GM21360 (cell line): Measurements from ENCODE around the gene DMD.

ENCODE experiments used
- ATAC-seq: cut with Tn5 transposase; IDR thresholded peaks from one replicate; pipeline ENCODE4 v1.9.1; 2021; ENCODE audit warnings: mild to moderate bottlenecking, moderate library complexity; ENCODE audit not compliant: unreplicated experiment

DMD gene

GRCh38 chrX:31807165-31807564 is 1404.2 kb downstream of the DMD start:
- no peak for ATAC-seq

GRCh38 chrX:31805781-31806180 is 1405.6 kb downstream of the DMD start:
- ATAC-seq, result no peak

GRCh38 chrX:31800219-31800618 is 1411.1 kb downstream of the DMD start:
- no peak for ATAC-seq

- ATAC-seq, result no peak
Observed at GRCh38 chrX:31796624-31797023, 1414.7 kb downstream of the DMD start.

DNA sequence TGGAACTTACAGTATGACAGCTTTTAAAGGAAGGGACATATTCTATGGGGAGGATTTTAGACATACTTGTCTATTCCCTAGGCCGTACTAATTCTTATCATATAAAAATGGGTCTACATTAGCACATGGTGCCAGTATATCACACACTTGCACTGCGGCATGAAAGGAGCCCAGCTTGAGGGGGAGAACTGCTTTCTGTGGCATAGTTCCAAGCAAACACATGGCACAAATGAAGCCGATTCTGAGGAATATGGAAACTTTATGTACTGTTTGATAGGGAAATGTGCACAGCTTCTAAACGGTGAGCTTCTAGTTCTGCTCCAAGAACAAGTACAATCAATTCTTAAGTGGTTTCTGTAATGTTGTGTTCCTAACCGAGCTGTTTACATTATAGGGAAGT is 1463.9 kb downstream of the DMD start:
- no peak for ATAC-seq

DNA sequence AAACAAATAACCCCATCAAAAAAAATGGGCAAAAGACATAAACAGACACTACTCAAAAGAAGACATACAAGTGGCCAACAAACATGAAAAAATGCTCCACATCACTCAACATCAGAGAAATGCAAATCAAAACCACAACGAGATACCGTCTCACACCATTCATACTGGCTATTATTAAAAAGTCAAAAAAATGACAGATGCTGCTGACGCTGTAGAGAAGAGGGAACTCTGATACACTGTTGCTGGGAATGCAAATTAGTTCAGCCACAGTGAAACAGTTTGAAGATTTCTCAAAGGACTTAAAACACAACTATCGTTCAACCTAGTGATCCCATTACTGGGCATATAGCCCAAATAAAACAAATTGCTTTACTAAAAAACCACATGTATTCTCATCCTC is 1468.3 kb downstream of the DMD start:
- no peak for ATAC-seq

GRCh38 chrX:31717474-31717873 is 1493.9 kb downstream of the DMD start:
- ATAC-seq, result no peak

- no peak for ATAC-seq
Observed at GRCh38 chrX:31715675-31716074, 1495.7 kb downstream of the DMD start.

DNA sequence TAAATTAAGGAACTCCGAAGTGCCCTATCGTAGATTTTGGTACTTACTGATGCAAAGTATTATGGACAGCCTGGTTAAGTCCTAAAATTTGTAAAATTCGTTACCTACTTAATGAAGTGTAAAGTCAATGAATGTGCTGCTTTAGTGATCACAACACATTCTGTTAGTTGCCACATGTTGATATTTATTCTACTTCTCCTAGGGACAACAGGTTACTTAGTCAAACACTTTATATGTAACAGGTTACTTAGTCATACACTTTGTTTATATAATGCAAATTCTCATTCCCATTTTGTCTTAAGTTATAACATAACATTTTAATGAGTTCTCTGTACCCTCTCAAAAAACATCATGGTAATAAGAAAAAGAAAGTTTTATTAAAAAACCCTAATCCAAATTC is 1496.6 kb downstream of the DMD start:
- ATAC-seq, result no peak

GRCh38 chrX:31713120-31713519 is 1498.2 kb downstream of the DMD start:
- no peak for ATAC-seq

GRCh38 chrX:31711166-31711565 is 1500.2 kb downstream of the DMD start:
- no peak for ATAC-seq

DNA sequence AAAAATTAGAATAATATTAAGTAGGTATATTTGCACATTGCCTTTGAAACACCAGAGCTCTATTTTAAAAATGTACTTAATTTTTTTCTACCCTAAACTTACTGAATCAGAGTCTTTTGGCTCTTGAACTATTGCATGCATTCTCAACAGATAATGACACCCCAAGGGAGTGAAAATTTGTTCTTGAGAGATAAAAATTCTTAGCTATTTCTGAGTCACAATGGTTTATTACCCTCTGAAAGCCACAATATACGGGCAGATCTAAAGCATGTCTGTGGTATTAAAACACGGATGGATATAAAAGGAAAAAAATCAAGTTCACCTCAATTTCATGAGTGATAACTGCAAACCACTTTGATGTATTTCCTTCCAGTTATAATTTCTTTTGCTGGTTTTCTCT is 1503.2 kb downstream of the DMD start:
- ATAC-seq, result no peak

GRCh38 chrX:31706466-31706865 is 1504.9 kb downstream of the DMD start:
- ATAC-seq, result no peak

DNA sequence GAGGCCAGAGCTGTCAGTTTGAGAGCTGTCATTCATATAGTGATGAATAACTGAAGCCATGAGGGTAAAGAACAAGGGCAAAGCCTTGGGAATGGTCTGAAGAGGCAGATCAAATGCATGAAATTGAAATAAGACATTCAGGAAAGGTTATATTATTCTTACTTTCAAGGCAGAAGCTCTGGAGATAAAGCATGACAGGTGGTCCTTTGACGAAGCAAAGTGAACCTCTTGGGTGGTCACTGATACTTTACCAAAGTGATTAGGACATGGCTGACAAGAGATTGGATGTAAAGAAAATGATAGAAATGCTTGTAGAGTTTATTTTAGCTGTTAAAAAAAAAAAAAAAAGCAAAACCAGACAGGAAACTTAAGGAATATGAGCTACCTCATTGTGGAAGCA is 1505.5 kb downstream of the DMD start:
- ATAC-seq, result no peak

GRCh38 chrX:31704938-31705337 is 1506.4 kb downstream of the DMD start:
- no peak for ATAC-seq

- ATAC-seq, result no peak
Observed at GRCh38 chrX:31702222-31702621, 1509.1 kb downstream of the DMD start.

DNA sequence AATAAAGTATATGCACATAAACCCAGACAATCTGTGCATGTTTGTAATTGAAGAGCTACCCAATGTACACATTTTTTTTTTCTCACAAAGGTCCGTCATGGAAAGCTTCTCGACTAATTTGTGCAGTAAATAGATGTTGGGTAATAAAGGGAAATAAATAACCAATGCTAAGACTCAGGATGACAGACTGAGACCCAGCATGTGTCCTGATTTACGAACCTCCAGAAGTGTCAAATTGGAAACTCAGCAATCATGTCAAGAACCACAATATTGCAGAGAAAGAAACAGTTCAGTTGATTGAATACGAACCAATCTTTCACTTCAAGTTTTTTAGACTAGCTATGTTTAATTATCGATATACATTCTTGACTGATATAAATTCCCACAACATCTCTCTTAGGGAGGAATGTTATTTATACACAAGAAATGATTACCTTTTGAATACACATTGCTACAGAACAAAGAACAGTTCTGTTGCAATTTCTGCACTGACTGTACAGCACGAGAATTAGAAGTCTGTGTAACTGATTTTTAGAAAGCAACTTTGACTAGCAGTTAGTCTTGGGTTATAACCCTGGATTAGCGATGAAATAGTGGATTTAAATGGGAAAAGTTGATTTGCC is 1513.9 kb downstream of the DMD start:
- ATAC-seq, result no peak

DNA sequence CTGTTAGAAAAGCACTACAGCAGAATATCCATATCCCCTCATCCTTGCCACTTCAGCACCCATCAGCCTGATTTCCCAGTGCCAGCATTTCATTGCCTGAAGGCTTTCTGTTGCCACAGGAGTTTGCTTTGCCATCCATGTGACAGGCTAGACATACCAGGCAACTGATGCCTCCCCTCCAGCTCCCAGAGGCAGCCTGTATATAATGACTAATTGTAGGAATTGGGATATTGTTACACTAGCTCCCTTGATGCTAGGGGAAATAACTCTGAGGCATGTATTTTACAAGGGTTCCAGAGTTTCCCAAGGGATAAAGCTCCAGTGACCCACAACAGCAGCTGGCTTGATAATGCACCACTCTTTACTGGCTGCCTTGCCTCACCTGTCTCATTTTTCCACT is 1531.5 kb downstream of the DMD start:
- ATAC-seq, result no peak

DNA sequence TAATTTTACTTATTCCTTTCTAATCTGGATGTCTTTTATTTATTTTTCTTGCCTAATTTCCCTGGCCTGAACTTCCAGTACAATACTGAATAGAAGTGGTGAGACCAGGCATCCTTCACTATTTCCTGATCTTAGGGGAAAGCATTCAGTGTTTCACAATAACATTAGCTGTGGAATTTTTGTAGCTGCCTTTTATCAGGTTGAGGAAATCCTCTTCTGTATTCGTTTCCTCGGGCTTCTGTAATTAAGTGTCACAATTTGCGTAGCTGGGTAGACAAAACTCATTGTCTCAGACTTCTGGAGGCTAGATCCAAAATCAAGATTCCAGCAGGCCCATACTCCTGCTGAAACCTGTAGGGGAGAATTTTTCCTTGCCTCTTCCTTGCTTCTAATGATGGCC is 1541.1 kb downstream of the DMD start:
- no peak for ATAC-seq

GRCh38 chrX:31665454-31665853 is 1545.9 kb downstream of the DMD start:
- no peak for ATAC-seq

- ATAC-seq, result no peak
Observed at GRCh38 chrX:31663172-31663571, 1548.2 kb downstream of the DMD start.

- ATAC-seq, result no peak
Observed at GRCh38 chrX:31661280-31661810, 1550.0 kb downstream of the DMD start.

GRCh38 chrX:31658360-31658759 is 1553.0 kb downstream of the DMD start:
- peak; percentile 71 for ATAC-seq
